Heart left ventricle (tissue), 13 donors: ENCODE measurements around the gene ACE.

Experiments used
- POLR2A ChIP-seq, 2 donors: fragments of 450-650 bp; IDR thresholded peaks; one replicate each; pipeline ENCODE4 v1.6.1; 2017; ENCODE audit warnings: antibody characterized with exemption in 2 of 2, mild to moderate bottlenecking in 2 of 2, moderate library complexity in 2 of 2
- TF ChIP-seq, protein P1 (sequence below), 12 donors: fragments of 200-600 bp; sonication (generic) in 4 of 12; IDR thresholded peaks; one replicate each; pipeline versions ENCODE4 v1.5.0 to v1.8.0; 2018 to 2022; ENCODE audit warnings: antibody characterized with exemption in 12 of 12, mild to moderate bottlenecking in 5 of 12
- donor health status: ischemic (EF 13 %, LVEDD 7.1; RV severe dilation, severe dysfunction).
- donor health status: DM: no; HTN: yes; CAD: no.
- donor health status: DM: no; HTN: no; CAD: no.
- donor health status: ischemic (EF 25% LVEDD 6.9; RV normal size, moderate dysfunction).
- donor health status: ischemic (EF 25% LVEDD 5.7; RV mildly dilated, moderate dysfunction).
- donor health status: ischemic (EF 35%, LVEDD 5.7; RV mildly dilated, moderate dysfunction).
- donor health status: nonischemic (EF 11% LVEDD 7.7; RV severe dilation, severe dysfunction).
- donor health status: DM: yes; HTN: yes; CAD: no.
- donor health status: PGD.
- donor health status: ischemic (EF 29% LVEDD 5.4; RV normal size, mild dysfunction).
- donor health status: nonischemic (EF 23%, LVEDD 6.1; RV moderate dilation, normal function).

DNA sequence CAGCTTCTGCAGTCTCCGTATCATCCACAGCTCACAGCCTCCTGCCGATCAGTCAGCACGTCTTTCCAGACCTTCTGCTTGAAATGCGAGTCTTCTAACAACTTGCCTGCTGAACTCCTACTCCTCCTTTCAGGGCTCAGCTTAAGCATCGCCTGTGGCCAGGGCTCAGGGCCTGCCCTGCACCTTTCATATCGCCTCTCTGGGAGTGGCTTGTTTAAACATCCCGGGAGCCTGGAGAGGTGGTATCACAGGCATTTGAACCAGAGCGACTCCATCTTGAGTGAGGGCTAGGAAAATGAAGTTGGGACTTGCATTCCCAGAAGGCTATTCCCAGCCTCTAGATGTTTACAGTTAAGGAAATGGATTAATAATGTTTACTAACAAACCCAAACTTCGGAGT, 16.8 kb upstream of the ACE start:
- TF ChIP-seq, protein P1, sequence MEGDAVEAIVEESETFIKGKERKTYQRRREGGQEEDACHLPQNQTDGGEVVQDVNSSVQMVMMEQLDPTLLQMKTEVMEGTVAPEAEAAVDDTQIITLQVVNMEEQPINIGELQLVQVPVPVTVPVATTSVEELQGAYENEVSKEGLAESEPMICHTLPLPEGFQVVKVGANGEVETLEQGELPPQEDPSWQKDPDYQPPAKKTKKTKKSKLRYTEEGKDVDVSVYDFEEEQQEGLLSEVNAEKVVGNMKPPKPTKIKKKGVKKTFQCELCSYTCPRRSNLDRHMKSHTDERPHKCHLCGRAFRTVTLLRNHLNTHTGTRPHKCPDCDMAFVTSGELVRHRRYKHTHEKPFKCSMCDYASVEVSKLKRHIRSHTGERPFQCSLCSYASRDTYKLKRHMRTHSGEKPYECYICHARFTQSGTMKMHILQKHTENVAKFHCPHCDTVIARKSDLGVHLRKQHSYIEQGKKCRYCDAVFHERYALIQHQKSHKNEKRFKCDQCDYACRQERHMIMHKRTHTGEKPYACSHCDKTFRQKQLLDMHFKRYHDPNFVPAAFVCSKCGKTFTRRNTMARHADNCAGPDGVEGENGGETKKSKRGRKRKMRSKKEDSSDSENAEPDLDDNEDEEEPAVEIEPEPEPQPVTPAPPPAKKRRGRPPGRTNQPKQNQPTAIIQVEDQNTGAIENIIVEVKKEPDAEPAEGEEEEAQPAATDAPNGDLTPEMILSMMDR (IDR thresholded peaks at IDR 0.05), result no peak
- no peak for TF ChIP-seq POLR2A (IDR thresholded peaks at IDR 0.05)
